HG02588 (cell line): ENCODE results near the gene KIR2DL4.
"Not testable (repeated sequence)": the region's sequence is repeated elsewhere in the genome, so short reads cannot be mapped to it uniquely, and the experiment has no call there.

Experiments used
- ATAC-seq: cut with Tn5 transposase; IDR thresholded peaks from one replicate; pipeline ENCODE4 v1.9.1; 2021; ENCODE audit warnings: mild to moderate bottlenecking, moderate library complexity; ENCODE audit not compliant: unreplicated experiment

Gene KIR2DL4

DNA sequence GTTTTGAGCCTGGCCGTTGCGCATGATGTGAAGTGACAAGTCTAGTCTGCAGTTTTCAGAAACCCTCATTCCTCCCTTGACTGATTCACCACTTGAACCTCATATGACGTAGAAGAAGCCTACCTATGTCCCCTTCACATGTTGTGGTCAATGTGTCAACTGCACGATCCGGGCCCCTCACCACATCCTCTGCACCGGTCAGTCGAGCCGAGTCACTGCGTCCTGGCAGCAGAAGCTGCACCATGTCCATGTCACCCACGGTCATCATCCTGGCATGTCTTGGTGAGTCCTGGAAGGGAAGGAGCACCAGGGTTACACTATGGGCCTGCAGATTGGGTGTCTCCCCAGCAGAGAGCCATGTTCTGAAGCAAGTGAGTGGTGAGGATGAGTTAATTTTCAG lies at the start of gene KIR2DL4:
TSS of gene KIR2DL4 (plus strand) at position 201 of the 400 bp plus-strand sequence. CDS start at position 243, 42 bp downstream.
- ATAC-seq: no peak

- not testable (repeated sequence) for ATAC-seq
Observed at GRCh38 chr19:54756204-54757110, 47.0 kb upstream of the KIR2DL4 start.

DNA sequence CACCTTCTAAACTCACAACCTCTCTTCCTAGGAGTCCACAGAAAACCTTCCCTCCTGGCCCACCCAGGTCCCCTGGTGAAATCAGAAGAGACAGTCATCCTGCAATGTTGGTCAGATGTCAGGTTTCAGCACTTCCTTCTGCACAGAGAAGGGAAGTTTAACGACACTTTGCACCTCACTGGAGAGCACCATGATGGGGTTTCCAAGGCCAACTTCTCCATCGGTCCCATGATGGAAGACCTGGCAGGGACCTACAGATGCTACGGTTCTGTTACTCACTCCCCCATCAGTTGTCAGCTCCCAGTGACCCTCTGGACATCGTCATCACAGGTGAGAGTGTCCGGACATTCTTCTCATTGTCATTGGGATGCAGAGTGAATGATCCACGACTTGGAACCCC lies 44.8 kb upstream of the KIR2DL4 start:
- ATAC-seq: not testable (repeated sequence)

DNA sequence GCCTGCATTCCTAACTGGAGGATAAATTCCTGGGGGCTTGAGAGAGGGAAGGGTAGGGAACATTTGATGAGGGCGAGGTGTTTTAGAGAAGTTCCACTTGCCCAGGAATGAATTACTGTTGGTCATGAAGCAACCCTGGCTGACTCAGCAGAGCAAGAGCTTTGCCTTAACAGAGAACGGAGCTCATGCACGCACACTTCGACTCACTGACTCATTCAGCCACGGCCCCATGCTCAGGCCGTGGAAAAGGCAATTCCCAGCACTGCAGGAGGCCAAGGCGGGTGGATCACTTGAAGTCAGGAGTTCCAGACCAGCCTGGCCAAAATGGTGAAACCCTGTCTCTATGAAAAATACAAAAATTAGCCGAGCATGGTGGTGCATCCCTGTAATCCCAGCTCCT lies 39.2 kb upstream of the KIR2DL4 start:
- not testable (repeated sequence) for ATAC-seq

- ATAC-seq: not testable (repeated sequence)
Observed at GRCh38 chr19:54766464-54766863, 36.9 kb upstream of the KIR2DL4 start.

DNA sequence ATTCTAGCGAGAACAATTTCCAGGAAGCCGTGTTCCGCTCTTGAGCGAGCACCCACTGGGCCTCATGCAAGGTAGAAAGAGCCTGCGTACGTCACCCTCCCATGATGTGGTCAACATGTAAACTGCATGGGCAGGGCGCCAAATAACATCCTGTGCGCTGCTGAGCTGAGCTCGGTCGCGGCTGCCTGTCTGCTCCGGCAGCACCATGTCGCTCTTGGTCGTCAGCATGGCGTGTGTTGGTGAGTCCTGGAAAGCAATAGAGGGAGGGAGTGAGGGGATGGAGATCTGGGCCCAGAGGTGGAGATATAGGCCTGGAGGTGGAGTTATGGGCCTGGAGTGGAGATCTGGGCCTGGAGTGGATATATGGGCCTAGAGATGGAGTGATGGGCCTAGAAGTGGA lies 33.8 kb upstream of the KIR2DL4 start, which contains the start of gene KIR2DL1:
TSS of gene KIR2DL1 (plus strand) at position 148 of the 400 bp plus-strand sequence. CDS start at position 206, 58 bp downstream.
- not testable (repeated sequence) for ATAC-seq

DNA sequence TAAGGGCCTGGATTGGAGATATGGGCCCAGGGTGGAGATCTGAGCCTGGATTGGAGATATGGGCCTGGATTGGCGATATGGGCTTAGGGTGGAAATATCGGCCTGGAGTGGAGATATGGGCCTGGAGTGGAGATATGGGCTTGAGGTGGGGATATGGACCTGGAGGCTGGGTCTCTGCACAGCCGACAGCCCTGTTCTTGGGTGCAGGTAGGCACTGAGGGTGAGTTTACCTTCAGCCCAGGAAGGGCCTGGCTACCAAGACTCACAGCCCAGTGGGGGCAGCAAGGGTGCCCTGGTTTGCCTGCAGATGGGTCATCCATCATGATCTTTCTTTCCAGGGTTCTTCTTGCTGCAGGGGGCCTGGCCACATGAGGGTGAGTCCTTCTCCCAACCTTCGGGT lies 32.9 kb upstream of the KIR2DL4 start:
- not testable (repeated sequence) for ATAC-seq

DNA sequence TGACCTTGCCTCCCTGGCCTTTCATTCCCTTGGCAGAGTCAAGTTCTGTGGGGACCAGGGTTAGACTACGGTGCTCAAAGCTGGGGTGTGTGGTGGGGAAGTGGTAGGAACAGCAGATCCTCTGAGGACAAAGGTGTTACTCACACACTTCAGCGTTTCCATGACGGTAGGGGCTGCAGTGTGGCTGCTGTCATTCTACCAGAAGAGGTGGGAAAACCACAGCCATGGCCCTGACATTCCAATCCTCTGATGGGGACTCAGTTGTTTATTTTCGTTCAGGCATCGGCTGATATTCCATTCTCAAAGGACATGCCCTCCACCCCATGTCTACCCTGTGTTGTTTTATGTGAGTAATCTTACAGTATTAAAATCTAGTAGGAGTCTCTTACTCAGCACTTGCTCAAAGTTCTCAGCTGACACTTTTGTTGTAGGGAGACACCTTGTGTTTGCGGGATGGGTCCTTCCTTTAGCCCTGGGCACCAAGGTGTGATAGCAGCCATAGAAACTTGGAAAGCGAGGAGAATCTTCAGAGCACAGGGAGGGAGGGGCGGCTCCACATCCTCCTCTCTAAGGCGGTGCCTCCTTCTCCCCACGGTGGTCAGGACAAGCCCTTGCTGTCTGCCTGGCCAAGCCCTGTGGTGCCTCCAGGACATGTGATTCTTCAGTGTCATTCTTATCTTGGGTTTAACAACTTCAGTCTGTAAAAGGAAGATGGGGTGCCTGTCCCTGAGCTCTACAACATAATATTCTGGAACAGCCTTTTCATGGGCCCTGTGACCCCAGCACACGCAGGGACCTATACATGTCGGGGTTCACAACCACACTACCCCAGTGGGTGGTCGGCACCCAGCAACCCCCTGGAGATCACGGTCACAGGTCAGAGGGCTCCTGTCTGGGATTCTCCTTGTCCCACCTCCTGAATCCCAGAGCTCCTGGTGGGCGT lies 32.1 kb upstream of the KIR2DL4 start:
- ATAC-seq: not testable (repeated sequence)

- ATAC-seq: not testable (repeated sequence)
Observed at GRCh38 chr19:54772666-54773065, 30.7 kb upstream of the KIR2DL4 start.

DNA sequence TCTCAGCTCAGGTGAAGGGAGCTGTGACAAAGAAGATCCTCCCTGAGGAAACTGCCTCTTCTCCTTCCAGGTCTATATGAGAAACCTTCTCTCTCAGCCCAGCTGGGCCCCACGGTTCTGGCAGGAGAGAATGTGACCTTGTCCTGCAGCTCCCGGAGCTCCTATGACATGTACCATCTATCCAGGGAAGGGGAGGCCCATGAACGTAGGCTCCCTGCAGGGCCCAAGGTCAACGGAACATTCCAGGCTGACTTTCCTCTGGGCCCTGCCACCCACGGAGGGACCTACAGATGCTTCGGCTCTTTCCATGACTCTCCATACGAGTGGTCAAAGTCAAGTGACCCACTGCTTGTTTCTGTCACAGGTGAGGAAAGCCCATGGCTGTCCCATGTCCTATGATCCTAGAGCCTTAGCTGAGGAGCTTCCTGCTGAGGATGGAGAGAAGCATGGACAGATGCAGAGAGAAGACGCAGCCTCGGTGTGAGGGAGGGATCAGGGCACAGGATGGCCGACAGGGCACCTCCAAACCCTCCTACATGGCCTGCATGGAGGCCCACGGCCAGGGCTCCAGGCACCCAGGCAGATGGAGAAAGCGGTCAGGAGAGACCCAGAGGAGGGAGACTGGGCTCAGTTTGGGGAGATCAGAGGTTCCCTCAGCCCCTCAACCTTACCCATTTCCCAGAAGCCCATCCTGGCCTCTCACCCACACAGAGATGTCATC lies 28.2 kb upstream of the KIR2DL4 start:
- ATAC-seq: not testable (repeated sequence)

- ATAC-seq: not testable (repeated sequence)
Observed at GRCh38 chr19:54775830-54776229, 27.6 kb upstream of the KIR2DL4 start.

GRCh38 chr19:54777851-54778250 lies 25.6 kb upstream of the KIR2DL4 start:
- not testable (repeated sequence) for ATAC-seq

DNA sequence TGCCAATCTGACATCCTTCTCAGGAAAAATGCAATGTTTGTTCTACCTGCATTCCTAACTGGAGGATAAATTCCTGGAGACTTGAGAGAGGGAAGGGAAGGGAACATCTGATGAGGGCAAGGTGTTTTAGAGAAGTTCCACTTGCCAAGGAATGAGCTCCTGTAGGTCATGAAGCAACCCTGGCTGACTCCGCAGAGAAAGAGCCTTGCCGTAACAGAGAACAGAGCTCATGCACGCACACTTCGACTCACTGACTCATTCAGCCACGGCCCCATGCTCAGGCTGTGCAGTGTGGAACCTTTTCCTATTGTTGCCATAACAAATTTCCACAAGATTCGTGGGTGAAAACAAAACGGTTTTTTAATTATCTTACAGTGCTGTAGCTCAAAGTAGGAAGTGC lies 24.5 kb upstream of the KIR2DL4 start:
- ATAC-seq: not testable (repeated sequence)

GRCh38 chr19:54782916-54783315 lies 20.5 kb upstream of the KIR2DL4 start:
- ATAC-seq: not testable (repeated sequence)

DNA sequence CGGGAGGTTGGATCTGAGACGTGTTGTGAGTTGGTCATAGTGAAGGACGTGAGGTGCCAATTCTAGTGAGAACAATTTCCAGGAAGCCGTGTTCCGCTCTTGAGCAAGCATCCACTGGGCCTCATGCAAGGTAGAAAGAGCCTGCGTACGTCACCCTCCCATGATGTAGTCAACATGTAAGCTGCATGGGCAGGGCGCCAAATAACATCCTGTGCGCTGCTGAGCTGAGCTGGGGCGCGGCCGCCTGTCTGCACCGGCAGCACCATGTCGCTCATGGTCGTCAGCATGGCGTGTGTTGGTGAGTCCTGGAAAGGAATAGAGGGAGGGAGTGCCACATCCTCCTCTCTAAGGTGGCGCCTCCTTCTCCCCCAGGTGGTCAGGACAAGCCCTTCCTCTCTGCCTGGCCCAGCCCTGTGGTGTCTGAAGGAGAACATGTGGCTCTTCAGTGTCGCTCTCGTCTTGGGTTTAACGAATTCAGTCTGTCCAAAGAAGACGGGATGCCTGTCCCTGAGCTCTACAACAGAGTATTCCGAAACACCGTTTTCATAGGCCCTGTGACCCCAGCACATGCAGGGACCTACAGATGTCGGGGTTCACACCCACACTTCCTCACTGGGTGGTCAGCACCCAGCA lies 17.2 kb upstream of the KIR2DL4 start:
- ATAC-seq: not testable (repeated sequence)

DNA sequence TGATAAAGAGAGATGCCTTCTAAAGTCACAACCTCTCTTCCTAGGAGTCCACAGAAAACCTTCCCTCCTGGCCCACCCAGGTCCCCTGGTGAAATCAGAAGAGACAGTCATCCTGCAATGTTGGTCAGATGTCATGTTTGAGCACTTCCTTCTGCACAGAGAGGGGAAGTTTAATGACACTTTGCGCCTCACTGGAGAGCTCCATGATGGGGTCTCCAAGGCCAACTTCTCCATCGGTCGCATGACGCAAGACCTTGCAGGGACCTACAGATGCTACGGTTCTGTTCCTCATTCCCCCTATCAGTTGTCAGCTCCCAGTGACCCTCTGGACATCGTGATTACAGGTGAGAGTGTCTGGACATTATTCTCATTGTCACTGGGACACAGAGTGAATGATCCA lies 15.3 kb upstream of the KIR2DL4 start:
- not testable (repeated sequence) for ATAC-seq

- no peak for ATAC-seq
Observed at GRCh38 chr19:54790711-54791110, 12.7 kb upstream of the KIR2DL4 start.

DNA sequence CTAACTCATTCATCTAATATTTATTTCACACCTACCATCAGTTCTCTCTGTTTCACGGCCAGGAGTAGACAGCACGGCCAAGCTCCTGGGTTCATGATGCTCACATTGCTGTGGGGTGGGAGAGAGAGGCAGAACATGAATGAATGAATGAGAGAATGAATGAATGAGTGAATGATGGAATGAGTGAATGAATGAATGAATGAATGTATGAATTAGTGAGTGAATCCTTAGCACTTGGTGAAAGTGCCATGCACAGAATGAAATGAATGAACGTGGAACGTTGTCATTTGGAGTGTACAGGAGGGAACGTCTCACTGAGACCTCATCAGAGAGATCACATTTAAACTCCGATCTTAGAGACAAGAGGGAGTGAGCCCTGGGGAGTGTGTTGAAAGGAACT lies 11.9 kb upstream of the KIR2DL4 start:
- ATAC-seq: no peak

GRCh38 chr19:54792814-54793213 lies 10.6 kb upstream of the KIR2DL4 start:
- ATAC-seq: no peak

DNA sequence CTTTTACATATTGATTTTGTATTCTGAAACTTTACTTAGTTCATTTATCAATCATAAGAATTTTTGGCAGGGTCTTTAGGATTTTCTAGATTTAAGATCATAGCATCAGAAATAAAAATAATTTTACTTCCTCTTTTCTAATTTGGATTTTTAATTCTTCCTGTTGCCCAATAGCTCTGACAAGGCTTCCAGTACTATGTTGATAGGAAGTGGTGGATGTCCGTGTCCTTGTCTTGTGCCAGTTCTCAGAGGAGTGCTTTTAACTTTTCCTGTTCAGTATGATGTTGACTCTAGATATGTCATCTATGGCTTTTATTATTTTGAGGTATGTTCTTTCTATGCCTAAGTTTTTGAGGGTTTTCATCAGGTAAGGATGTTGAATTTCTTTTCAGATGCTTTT lies 7.7 kb upstream of the KIR2DL4 start:
- ATAC-seq: no peak
